ENCODE measurements around the gene NUPR1. TPM values are rescaled to one million over a fixed set of nuclear protein-coding genes. Genes with fewer than 3 reads are reported as not detected.
"Not testable (repeated sequence)": the region's sequence is repeated elsewhere in the genome, so short reads cannot be mapped to it uniquely, and the experiment has no call there.

Gene NUPR1
- total RNA-seq, 4 donors from 2014 or later, result 33.0 to 64.3 (median 42.2) TPM

DNA sequence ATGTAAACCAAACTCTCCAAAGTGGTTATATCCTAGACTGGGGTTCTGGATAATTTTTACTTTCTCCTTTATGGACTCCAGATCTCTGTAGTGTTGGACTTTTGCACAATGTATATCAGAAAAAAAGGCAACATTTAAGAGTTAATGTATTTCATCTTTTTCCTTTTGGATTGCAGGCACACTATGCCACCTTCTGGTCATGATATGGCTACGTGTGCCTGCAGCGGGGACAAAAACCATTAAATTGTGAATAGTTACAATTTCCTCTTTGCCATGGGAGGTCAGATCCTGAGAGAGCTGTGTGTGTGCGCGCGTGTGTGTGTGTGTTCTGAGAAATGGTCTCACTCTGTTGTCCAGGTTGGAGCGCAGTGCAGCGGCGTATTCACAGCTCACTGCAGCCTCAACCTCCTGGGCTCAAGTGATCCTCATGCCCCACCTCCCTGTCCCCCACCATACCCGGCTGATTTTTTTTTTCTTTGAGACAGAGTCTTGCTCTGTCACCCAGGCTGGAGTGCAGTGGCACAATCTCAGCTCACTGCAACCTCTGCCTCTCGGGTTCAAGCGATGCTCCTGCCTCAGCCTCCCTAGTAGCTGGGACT lies 10.6 kb upstream of the NUPR1 start:
- Histone ChIP-seq H3K27ac (no peak overlapping the region), H3K9me3 (no peaks in the 10 kb centered on the region), H3K4me1 (peaks cover 13% of the 10 kb centered on the region), H3K36me3 (no peaks in the 10 kb centered on the region), H3K4me3 (no peak overlapping the region), H3K27me3 (no peaks in the 10 kb centered on the region)
- no peak for DNase-seq (ENCODE audit: low spot score in 2 of 2)
- WGBS, result 29% methylated on average over 11 of the region's 11 CpGs
- TF ChIP-seq EP300 (IDR thresholded peaks at IDR 0.05), result no peak
- TF ChIP-seq, protein P1, sequence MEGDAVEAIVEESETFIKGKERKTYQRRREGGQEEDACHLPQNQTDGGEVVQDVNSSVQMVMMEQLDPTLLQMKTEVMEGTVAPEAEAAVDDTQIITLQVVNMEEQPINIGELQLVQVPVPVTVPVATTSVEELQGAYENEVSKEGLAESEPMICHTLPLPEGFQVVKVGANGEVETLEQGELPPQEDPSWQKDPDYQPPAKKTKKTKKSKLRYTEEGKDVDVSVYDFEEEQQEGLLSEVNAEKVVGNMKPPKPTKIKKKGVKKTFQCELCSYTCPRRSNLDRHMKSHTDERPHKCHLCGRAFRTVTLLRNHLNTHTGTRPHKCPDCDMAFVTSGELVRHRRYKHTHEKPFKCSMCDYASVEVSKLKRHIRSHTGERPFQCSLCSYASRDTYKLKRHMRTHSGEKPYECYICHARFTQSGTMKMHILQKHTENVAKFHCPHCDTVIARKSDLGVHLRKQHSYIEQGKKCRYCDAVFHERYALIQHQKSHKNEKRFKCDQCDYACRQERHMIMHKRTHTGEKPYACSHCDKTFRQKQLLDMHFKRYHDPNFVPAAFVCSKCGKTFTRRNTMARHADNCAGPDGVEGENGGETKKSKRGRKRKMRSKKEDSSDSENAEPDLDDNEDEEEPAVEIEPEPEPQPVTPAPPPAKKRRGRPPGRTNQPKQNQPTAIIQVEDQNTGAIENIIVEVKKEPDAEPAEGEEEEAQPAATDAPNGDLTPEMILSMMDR (IDR thresholded peaks at IDR 0.05), result peak in 1 of 2 donors; percentile 44
- TF ChIP-seq POLR2AphosphoS5 (IDR thresholded peaks at IDR 0.05), result no peak
- no peak for TF ChIP-seq POLR2A (IDR thresholded peaks at IDR 0.05)

DNA sequence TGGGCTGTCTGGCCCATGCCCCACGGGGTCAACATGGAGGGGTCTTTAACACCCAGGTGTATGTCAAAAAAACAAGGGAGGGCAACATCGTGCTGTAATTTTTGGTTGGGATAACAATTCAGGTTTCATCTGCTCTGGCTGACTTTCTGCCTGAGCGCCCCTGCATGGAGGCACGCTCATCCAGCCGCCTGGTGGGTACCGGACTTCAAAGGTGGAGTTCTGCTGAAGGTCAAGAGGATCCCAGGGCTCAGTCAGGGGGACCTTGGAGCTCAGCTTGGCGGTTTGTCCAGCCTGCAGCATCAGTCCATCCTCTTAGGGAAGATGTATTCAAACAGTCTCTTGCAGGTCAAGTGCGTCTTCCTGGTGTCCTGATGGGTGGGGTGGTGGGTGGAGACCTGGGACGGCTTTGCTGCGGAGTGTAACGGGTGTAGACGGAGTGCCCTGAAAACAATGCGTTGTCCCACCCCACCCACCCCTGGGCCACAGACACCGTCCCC lies 9.6 kb upstream of the NUPR1 start:
- no peak for DNase-seq (ENCODE audit: low spot score in 2 of 2)
- TF ChIP-seq, protein P1 (IDR thresholded peaks at IDR 0.05), result no peak
- TF ChIP-seq POLR2A (IDR thresholded peaks at IDR 0.05), result no peak
- 65% methylated on average over 10 of the region's 14 CpGs for WGBS
- peaks cover 13% of the 10 kb centered on the region for H3K4me1 ChIP-seq
- no peak overlapping the region for H3K4me3 ChIP-seq
- H3K27me3 ChIP-seq, result no peaks in the 10 kb centered on the region
- H3K9me3 ChIP-seq, result no peaks in the 10 kb centered on the region
- H3K36me3 ChIP-seq, result no peaks in the 10 kb centered on the region
- no peak overlapping the region for H3K27ac ChIP-seq

DNA sequence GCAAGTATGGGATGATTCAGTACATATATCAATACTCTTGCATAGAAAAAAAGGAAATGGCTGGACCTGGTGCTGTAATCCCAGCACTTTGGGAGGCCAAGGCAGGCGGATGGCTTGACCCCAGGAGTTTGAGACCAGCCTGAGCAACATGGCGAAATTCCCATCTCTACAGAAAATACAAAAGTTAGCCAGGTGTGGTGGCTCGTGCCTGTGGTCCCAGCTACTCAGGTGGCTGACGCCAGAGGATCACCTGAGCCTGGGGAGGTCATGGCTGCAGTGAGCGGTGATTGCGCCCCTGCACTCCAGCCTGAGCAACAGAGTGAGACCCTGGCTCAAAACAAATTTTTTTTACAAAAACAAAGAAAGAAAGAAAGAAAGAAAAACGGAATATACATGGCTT lies 7.9 kb upstream of the NUPR1 start:
- Histone ChIP-seq H3K9me3 (no peaks in the 10 kb centered on the region), H3K4me1 (peaks cover 20% of the 10 kb centered on the region), H3K27ac (no peak overlapping the region), H3K4me3 (no peak overlapping the region), H3K36me3 (no peaks in the 10 kb centered on the region), H3K27me3 (no peaks in the 10 kb centered on the region)
- DNase-seq (ENCODE audit: low spot score in 2 of 2), result no peak
- TF ChIP-seq POLR2AphosphoS5 (IDR thresholded peaks at IDR 0.05), result no peak
- TF ChIP-seq EP300 (IDR thresholded peaks at IDR 0.05), result no peak
- TF ChIP-seq POLR2A (IDR thresholded peaks at IDR 0.05), result no peak
- TF ChIP-seq, protein P1 (IDR thresholded peaks at IDR 0.05), result no peak
- WGBS, result 79% methylated on average over 7 of the region's 7 CpGs

DNA sequence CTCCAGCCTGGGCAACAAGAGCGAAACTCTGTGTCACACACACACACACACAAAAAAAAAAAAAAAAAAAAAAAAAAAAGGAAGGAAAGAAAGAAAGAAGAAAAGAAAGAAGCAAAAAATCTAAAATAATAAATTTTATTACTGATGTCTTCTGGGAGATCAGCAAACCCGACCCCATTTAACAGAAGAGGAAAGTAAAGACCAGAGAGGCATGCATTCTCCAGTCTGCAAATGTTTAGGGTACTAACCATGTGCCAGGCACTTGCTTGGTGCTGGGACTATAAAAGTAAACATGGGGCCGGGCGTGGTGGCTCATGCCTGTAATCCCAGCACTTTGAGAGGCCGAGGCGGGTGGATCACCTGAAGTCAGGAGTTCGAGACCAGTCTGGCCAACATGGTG lies 7.2 kb upstream of the NUPR1 start:
- WGBS, result 92% methylated on average over 7 of the region's 7 CpGs

DNA sequence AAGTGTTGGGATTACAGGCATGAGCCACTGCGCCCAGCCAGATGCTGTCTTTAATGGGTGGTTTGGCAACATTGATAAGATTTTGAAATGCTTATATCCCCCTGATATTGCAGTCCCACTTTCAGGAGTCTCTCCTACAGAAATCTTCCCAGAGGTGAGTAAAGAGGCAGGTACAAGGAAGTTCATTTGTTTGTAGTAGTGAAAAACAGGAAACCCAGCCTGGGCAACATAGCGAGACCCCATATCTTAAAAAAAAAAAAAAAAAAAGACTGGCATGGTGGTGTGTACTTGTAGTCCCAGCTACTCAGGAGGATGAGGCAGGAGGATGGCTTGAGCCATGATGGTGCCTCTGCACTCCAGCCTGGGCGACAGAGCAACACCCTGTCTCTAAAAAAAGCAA lies 6.2 kb upstream of the NUPR1 start:
- no peak overlapping the region for H3K4me3 ChIP-seq
- 92% methylated on average over 3 of the region's 3 CpGs for WGBS
- H3K4me1 ChIP-seq, result peaks cover 23% of the 10 kb centered on the region
- no peaks in the 10 kb centered on the region for H3K36me3 ChIP-seq
- no peaks in the 10 kb centered on the region for H3K27me3 ChIP-seq
- DNase-seq (ENCODE audit: low spot score in 2 of 2), result no peak
- no peaks in the 10 kb centered on the region for H3K9me3 ChIP-seq
- H3K27ac ChIP-seq, result no peak overlapping the region
- TF ChIP-seq EP300 (IDR thresholded peaks at IDR 0.05) (no peak), POLR2AphosphoS5 (IDR thresholded peaks at IDR 0.05) (no peak), POLR2A (IDR thresholded peaks at IDR 0.05) (no peak)
- TF ChIP-seq, protein P1 (IDR thresholded peaks at IDR 0.05), result no peak

More for the DNA sequence above, 7.2 kb upstream of the NUPR1 start:
- not testable (repeated sequence) for H3K36me3 ChIP-seq; H3K9me3 ChIP-seq; H3K4me3 ChIP-seq; H3K27me3 ChIP-seq; H3K27ac ChIP-seq; DNase-seq (ENCODE audit: low spot score in 2 of 2)
- H3K4me1 ChIP-seq, result peaks cover 20% of the 10 kb centered on the region

DNA sequence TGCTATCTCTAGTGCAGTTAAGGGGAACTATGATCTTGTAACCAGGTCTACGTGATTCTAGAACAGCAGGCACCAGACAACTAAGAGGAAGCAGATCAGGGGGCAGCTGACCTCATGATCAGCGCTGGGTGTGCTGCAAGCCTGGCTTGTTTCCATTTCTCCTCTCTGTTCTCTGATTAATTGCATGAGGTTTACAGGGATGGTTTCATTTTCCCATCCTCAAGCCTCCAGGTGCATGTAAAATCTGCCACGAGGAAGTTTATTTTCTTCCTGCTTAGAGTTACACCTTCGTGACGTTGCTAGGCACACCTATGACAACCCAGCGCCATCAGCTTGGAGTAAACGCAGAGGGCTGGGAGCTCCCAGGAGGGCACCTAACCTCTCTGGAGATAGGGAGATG lies 4.3 kb upstream of the NUPR1 start:
- Histone ChIP-seq H3K36me3 (no peaks in the 10 kb centered on the region), H3K27ac (peak overlapping the region; percentile 45), H3K4me3 (no peak overlapping the region), H3K4me1 (peaks cover 36% of the 10 kb centered on the region), H3K27me3 (no peaks in the 10 kb centered on the region), H3K9me3 (no peaks in the 10 kb centered on the region)
- DNase-seq (ENCODE audit: low spot score in 2 of 2), result no peak
- TF ChIP-seq, protein P1 (IDR thresholded peaks at IDR 0.05), result no peak
- TF ChIP-seq POLR2AphosphoS5 (IDR thresholded peaks at IDR 0.05), result no peak
- no peak for TF ChIP-seq EP300 (IDR thresholded peaks at IDR 0.05)
- no peak for TF ChIP-seq POLR2A (IDR thresholded peaks at IDR 0.05)
- WGBS, result 38% methylated on average over 7 of the region's 7 CpGs
